Esophagus squamous epithelium (tissue), 5 donors: ENCODE data around the gene ARHGAP28. TPM values are rescaled to one million over a fixed set of nuclear protein-coding genes. Genes with fewer than 3 reads are reported as not detected.

Experiments
- DNase-seq: peaks from one replicate; lab custom pipeline; 2025; lab: John Stamatoyannopoulos, UW
- H3K27ac ChIP-seq, 4 donors: fragments of 200-600 bp; sonication (generic); one replicate each; pipeline ENCODE4 v1.5.1; 2016 to 2019; ENCODE audit warnings: mild to moderate bottlenecking in 1 of 4
- H3K27me3 ChIP-seq, 4 donors: fragments of 200-600 bp; sonication (generic); 1 replicate in 3 of 4; 2 replicates in 1 of 4; pipeline versions ENCODE4 v1.5.1 to v1.6.0; 2017 to 2021; ENCODE audit warnings: antibody characterized with exemption in 1 of 4
- H3K36me3 ChIP-seq, 3 donors: fragments of 200-600 bp; sonication (generic); one replicate each; pipeline ENCODE4 v1.5.1; 2016 to 2019
- H3K4me1 ChIP-seq, 3 donors: fragments of 200-600 bp; sonication (generic); one replicate each; pipeline ENCODE4 v1.5.1; 2017 to 2019
- H3K4me3 ChIP-seq, 4 donors: fragments of 200-600 bp; sonication (generic); 1 replicate in 3 of 4; 2 replicates in 1 of 4; pipeline ENCODE4 v1.5.1; 2016 to 2019; ENCODE audit warnings: mild to moderate bottlenecking in 2 of 4, moderate library complexity in 1 of 4
- H3K9me3 ChIP-seq, 3 donors: fragments of 200-600 bp; sonication (generic); one replicate each; pipeline ENCODE4 v1.5.1; 2016 to 2019
- POLR2A ChIP-seq, 4 donors: fragments of 450-650 bp; IDR thresholded peaks; one replicate each; pipeline ENCODE4 v1.6.1; 2017; ENCODE audit warnings: antibody characterized with exemption in 4 of 4, mild to moderate bottlenecking in 4 of 4, moderate library complexity in 3 of 4
- WGBS, 2 donors: methylation state at CpG; one replicate each; pipeline ENCODE4 v1.1.5; 2018; 5-methylcytosine and 5-hydroxymethylcytosine counted together
- intact Hi-C: fragments of 100-400 bp; cut with DNase I; formaldehyde crosslinking; loops from one replicate; pipeline ENCODE4 v1.15.0; 2022
- total RNA-seq, 4 donors: library from RNA; depleted of rRNA; stranded (reverse); fragments of >200 nt; gene quantifications; one replicate each; pipeline ENCODE4 v1.1.0, GENCODE V29; 2016
- TF ChIP-seq, protein P1 (sequence below), 6 experiments: fragments of 450-650 bp in 4 of 6; fragments of 200-600 bp in 2 of 6; sonication (generic) in 2 of 6; IDR thresholded peaks; one replicate each; pipeline ENCODE4 v1.5.1; 2016 to 2019; ENCODE audit warnings: antibody characterized with exemption in 6 of 6, mild to moderate bottlenecking in 4 of 6, moderate library complexity in 4 of 6
- donor health status: DM: yes; HTN: yes; CAD: no.

Gene ARHGAP28
- total RNA-seq, 4 donors from 2014 or later = 1.2 to 4.8 (median 3.4) TPM

- no peak overlapping the region for H3K4me3 ChIP-seq
- intact Hi-C loops = no loop called here
- DNase-seq = no peak
- no peak overlapping the region for H3K27ac ChIP-seq
- H3K4me1 ChIP-seq = peaks cover 0 to 6% (median 0%) of the 10 kb centered on the region in 3 donors
- H3K36me3 ChIP-seq = no peaks in the 10 kb centered on the region
- TF ChIP-seq, protein P1, sequence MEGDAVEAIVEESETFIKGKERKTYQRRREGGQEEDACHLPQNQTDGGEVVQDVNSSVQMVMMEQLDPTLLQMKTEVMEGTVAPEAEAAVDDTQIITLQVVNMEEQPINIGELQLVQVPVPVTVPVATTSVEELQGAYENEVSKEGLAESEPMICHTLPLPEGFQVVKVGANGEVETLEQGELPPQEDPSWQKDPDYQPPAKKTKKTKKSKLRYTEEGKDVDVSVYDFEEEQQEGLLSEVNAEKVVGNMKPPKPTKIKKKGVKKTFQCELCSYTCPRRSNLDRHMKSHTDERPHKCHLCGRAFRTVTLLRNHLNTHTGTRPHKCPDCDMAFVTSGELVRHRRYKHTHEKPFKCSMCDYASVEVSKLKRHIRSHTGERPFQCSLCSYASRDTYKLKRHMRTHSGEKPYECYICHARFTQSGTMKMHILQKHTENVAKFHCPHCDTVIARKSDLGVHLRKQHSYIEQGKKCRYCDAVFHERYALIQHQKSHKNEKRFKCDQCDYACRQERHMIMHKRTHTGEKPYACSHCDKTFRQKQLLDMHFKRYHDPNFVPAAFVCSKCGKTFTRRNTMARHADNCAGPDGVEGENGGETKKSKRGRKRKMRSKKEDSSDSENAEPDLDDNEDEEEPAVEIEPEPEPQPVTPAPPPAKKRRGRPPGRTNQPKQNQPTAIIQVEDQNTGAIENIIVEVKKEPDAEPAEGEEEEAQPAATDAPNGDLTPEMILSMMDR (IDR thresholded peaks at IDR 0.05) = no peak
- no peak for TF ChIP-seq POLR2A (IDR thresholded peaks at IDR 0.05)
- no peaks in the 10 kb centered on the region for H3K27me3 ChIP-seq
- H3K9me3 ChIP-seq = no peaks in the 10 kb centered on the region
Measured at GRCh38 chr18:6687676-6688075, 41.8 kb upstream of the ARHGAP28 start.

- H3K4me3 ChIP-seq = no peak overlapping the region
- 67 to 81% methylated on average over 1 of the region's 1 CpG for WGBS, 2 donors
- DNase-seq = no peak
- no peak for TF ChIP-seq POLR2A (IDR thresholded peaks at IDR 0.05)
- TF ChIP-seq, protein P1 (IDR thresholded peaks at IDR 0.05) = no peak
- H3K36me3 ChIP-seq = no peaks in the 10 kb centered on the region
- no peaks in the 10 kb centered on the region for H3K4me1 ChIP-seq
- H3K9me3 ChIP-seq = no peaks in the 10 kb centered on the region
- no peaks in the 10 kb centered on the region for H3K27me3 ChIP-seq
- intact Hi-C loops = no loop called here
- no peak overlapping the region for H3K27ac ChIP-seq
Measured at GRCh38 chr18:6708890-6709289, 20.6 kb upstream of the ARHGAP28 start.

DNA sequence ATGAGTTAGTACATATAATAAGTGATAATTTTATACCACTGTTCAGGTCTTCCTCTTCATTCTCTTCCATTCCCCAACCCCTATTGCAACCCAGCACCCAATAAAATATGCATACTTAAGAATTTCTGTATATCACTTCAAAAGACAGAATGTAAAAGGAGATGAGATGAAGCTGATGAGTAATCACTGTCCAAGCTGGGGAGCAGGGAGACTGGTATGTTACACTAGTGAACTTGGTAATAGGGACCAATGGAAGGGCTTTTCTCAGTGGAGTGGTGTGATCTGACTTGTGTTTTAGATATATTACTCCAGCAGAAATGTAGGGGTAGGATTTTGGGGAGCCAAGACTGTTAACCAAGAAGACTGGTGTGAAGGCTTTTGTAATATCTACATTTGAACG, 18.0 kb upstream of the ARHGAP28 start:
- no peak overlapping the region for H3K27ac ChIP-seq
- H3K4me1 ChIP-seq = no peaks in the 10 kb centered on the region
- no peaks in the 10 kb centered on the region for H3K36me3 ChIP-seq
- no peaks in the 10 kb centered on the region for H3K9me3 ChIP-seq
- intact Hi-C loops = no loop called here
- no peak for DNase-seq
- no peak overlapping the region for H3K4me3 ChIP-seq
- TF ChIP-seq, protein P1 (IDR thresholded peaks at IDR 0.05) = no peak
- no peak for TF ChIP-seq POLR2A (IDR thresholded peaks at IDR 0.05)
- 91 to 100% methylated on average over 1 of the region's 1 CpG for WGBS, 2 donors
- no peaks in the 10 kb centered on the region for H3K27me3 ChIP-seq

- no peaks in the 10 kb centered on the region for H3K36me3 ChIP-seq
- 82 to 89% methylated on average over 1 of the region's 1 CpG for WGBS, 2 donors
- intact Hi-C loops = no loop called here
- no peak overlapping the region for H3K4me3 ChIP-seq
- no peaks in the 10 kb centered on the region for H3K4me1 ChIP-seq
- no peaks in the 10 kb centered on the region for H3K9me3 ChIP-seq
- no peak overlapping the region for H3K27ac ChIP-seq
- DNase-seq = no peak
- TF ChIP-seq, protein P1 (IDR thresholded peaks at IDR 0.05) = no peak
- H3K27me3 ChIP-seq = no peaks in the 10 kb centered on the region
Measured at GRCh38 chr18:6712401-6712800, 17.1 kb upstream of the ARHGAP28 start.

DNA sequence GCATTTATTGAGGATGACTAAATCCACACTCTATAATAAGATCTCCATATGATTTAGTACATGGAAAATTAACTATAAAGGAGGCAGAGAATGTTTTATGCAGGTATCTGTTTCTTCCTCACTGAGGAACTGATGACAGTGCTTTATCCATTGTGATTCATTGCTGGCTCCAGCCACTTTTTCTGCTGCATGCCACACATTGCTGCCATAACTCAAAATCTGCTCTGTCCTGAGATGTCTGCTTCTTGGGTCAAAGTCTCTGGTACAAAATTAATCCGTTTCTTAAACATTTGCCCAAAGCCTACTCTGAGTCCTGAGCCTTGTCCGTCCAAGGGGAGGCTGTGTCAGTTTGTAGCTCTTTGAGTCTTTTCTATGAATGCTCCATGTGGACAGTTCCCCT, 15.5 kb upstream of the ARHGAP28 start:
- Histone ChIP-seq H3K4me1 (no peaks in the 10 kb centered on the region), H3K9me3 (no peaks in the 10 kb centered on the region), H3K27me3 (no peaks in the 10 kb centered on the region), H3K27ac (no peak overlapping the region), H3K4me3 (no peak overlapping the region), H3K36me3 (no peaks in the 10 kb centered on the region)
- DNase-seq = no peak
- TF ChIP-seq POLR2A (IDR thresholded peaks at IDR 0.05) = no peak
- TF ChIP-seq, protein P1 (IDR thresholded peaks at IDR 0.05) = no peak
- intact Hi-C loops = no loop called here
- 77 to 79% methylated on average over 2 of the region's 2 CpGs for WGBS, 2 donors
